ENCODE results near the gene ACY1. TPM values are rescaled to one million over a fixed set of nuclear protein-coding genes. Genes with fewer than 3 reads are reported as not detected.

The ACY1 gene
- total and polyA plus RNA-seq, 10 of the 15 experiments (the other 5 are each of a cell fraction or from before 2014, with no cell fraction given), result 18.5 to 42.2 (median 27.8) TPM

GRCh38 chr3:51982838-51983577 lies at the start of gene ACY1 (continued):
- TF ChIP-seq LARP7 (IDR thresholded peaks at IDR 0.05) (0 out of 2 replicates have a peak, but pooled peaks have one; percentile 28), CBFB (IDR thresholded peaks at IDR 0.05; ENCODE audit: low read depth) (no peak), RELA (IDR thresholded peaks at IDR 0.05; ENCODE audit: borderline replicate concordance, partially characterized antibody) (peak; percentile 50), ESRRA (IDR thresholded peaks at IDR 0.05; ENCODE audit: low read length) (no peak), SMAD1 (IDR thresholded peaks at IDR 0.05; ENCODE audit: low read depth, partially characterized antibody) (no peak), BCLAF1 (IDR thresholded peaks at IDR 0.05) (no peak), ZBTB11 (CRISPR knock-in tag; IDR thresholded peaks at IDR 0.05) (no peak), WRNIP1 (IDR thresholded peaks at IDR 0.05; ENCODE audit: borderline replicate concordance, low read depth, low read length) (no peak), EED (IDR thresholded peaks at IDR 0.05; ENCODE audit: low read depth) (peak; percentile 11; the same call in 1 of the 2 replicates), CUX1 (IDR thresholded peaks at IDR 0.05; ENCODE audit: insufficient replicate concordance, low read depth, low read length) (no peak), CHD1 (IDR thresholded peaks at IDR 0.05; ENCODE audit: low read depth, low read length) (no peak), ZBTB40 (IDR thresholded peaks at IDR 0.05; ENCODE audit: borderline replicate concordance) (peak; percentile 35; the same call in 1 of the 2 replicates), POLR2AphosphoS2 (IDR thresholded peaks at IDR 0.05; ENCODE audit: low read depth, low read length) (0 out of 2 replicates have a peak, but pooled peaks have one; percentile 70)

Data from GM12878 (cell line).